A673 (cell line): ENCODE data around the gene SPEG. TPM values are rescaled to one million over a fixed set of nuclear protein-coding genes. Genes with fewer than 3 reads are reported as not detected.

Experiments
- BruUV-seq: library from RNA; stranded (reverse); fragments of 400-500 nt; replicated peaks from 2 replicates; lab custom pipeline; 2021; lab: Mats Ljungman, UMichigan
- CTCF ChIA-PET: fragments of 300-600 bp; sonication (Branson Sonifier 250); formaldehyde crosslinking; loops from one replicate; lab custom pipeline; 2022; ENCODE audit warnings: antibody characterized with exemption; lab: Charles Lee
- POLR2A ChIA-PET: fragments of 300-600 bp; sonication (Branson Sonifier 250); formaldehyde crosslinking; loops from one replicate; lab custom pipeline; 2022; ENCODE audit warnings: antibody characterized with exemption; ENCODE audit not compliant: low non-redundant PET; lab: Charles Lee
- DNase-seq: peaks from one replicate; pipeline ENCODE4 v3.0.0-alpha.2; 2015; ENCODE audit warnings: low spot score
- H3K27ac ChIP-seq: fragments of 200-600 bp; sonication (generic); 2 replicates; pipeline ENCODE4 v1.5.1; 2016; ENCODE audit warnings: mixed run types, low read depth, mild to moderate bottlenecking, mixed read lengths, antibody characterized with exemption, low read length; ENCODE audit not compliant: poor library complexity, severe bottlenecking
- H3K27me3 ChIP-seq: fragments of 200-600 bp; sonication (generic); replicated peaks from 2 replicates; pipeline ENCODE4 v1.6.1; 2017; ENCODE audit warnings: mixed run types, low read depth, mild to moderate bottlenecking, mixed read lengths, antibody characterized with exemption, low read length; ENCODE audit not compliant: insufficient read depth, poor library complexity
- H3K36me3 ChIP-seq: fragments of 200-600 bp; sonication (generic); 2 replicates; pipeline ENCODE4 v1.6.1; 2016; ENCODE audit warnings: mixed run types, mild to moderate bottlenecking, mixed read lengths, antibody characterized with exemption, low read length; ENCODE audit not compliant: insufficient read depth, poor library complexity, severe bottlenecking
- H3K4me1 ChIP-seq: fragments of 200-600 bp; sonication (generic); 2 replicates; pipeline ENCODE4 v1.6.1; 2017; ENCODE audit warnings: mixed run types, mild to moderate bottlenecking, mixed read lengths, antibody characterized with exemption, low read length; ENCODE audit not compliant: insufficient read depth, poor library complexity, severe bottlenecking
- H3K4me3 ChIP-seq: fragments of 200-600 bp; sonication (generic); 2 replicates; pipeline ENCODE4 v1.5.1; 2016; ENCODE audit warnings: low read depth, mixed run types, mild to moderate bottlenecking, mixed read lengths, low read length; ENCODE audit not compliant: poor library complexity, severe bottlenecking
- H3K9me3 ChIP-seq: fragments of 200-600 bp; sonication (generic); 2 replicates; pipeline ENCODE4 v1.6.1; 2016; ENCODE audit warnings: mixed run types, low read depth, mild to moderate bottlenecking, mixed read lengths, antibody characterized with exemption, low read length; ENCODE audit not compliant: poor library complexity, severe bottlenecking
- EZH2 ChIP-seq: fragments of 200-600 bp; sonication (generic); IDR thresholded peaks from 2 replicates; pipeline ENCODE4 v1.6.1; 2017; ENCODE audit warnings: borderline replicate concordance, low read depth, mild to moderate bottlenecking, mixed read lengths, antibody characterized with exemption, low read length; ENCODE audit not compliant: poor library complexity, severe bottlenecking
- intact Hi-C: fragments of 100-400 bp; cut with micrococcal nuclease; formaldehyde crosslinking; loops from one replicate; pipeline ENCODE4 v1.10.0; 2022; ENCODE audit not compliant: unreplicated experiment
- total RNA-seq: library from RNA; stranded (reverse); gene quantifications from 2 replicates; pipeline ENCODE4 v1.2.3, GENCODE V29; 2021
- TF ChIP-seq, protein P1 (sequence below): fragments of 300-800, 200-600 bp; sonication (generic); conservative IDR thresholded peaks from 2 replicates; pipeline ENCODE4 v1.5.1; 2017; ENCODE audit warnings: low read depth, mild to moderate bottlenecking, antibody characterized with exemption, low read length, moderate library complexity, mixed read lengths

Gene SPEG
- total RNA-seq, 1 experiment from 2014 or later, result 8.4 TPM

DNA sequence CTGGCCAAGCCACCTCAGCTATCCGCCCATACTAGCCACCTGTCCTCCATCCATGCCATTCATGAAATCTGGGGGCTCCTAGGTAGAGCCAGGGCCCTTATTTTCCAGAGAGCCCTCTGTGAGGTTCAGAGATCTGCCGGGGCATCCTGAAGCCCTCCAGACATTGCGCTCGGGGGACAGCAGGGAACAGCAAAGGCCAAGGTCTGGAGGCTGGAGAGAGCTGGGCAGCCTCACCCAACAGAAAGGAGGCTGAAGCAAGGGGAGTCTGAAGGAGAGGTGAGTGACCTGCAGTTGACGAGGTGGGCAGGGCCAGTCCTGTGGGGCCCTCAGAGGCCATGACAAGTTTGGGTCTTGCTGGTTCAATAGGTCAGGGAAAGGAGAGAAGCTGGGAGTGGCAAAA lies 25.0 kb upstream of the SPEG start:
- ChIA-PET POLR2A (no interaction called here), CTCF (no interaction called here)
- H3K4me1 ChIP-seq, result no peaks in the 10 kb centered on the region
- H3K27me3 ChIP-seq, result no peaks in the 10 kb centered on the region
- H3K27ac ChIP-seq, result no peak overlapping the region
- TF ChIP-seq, protein P1, sequence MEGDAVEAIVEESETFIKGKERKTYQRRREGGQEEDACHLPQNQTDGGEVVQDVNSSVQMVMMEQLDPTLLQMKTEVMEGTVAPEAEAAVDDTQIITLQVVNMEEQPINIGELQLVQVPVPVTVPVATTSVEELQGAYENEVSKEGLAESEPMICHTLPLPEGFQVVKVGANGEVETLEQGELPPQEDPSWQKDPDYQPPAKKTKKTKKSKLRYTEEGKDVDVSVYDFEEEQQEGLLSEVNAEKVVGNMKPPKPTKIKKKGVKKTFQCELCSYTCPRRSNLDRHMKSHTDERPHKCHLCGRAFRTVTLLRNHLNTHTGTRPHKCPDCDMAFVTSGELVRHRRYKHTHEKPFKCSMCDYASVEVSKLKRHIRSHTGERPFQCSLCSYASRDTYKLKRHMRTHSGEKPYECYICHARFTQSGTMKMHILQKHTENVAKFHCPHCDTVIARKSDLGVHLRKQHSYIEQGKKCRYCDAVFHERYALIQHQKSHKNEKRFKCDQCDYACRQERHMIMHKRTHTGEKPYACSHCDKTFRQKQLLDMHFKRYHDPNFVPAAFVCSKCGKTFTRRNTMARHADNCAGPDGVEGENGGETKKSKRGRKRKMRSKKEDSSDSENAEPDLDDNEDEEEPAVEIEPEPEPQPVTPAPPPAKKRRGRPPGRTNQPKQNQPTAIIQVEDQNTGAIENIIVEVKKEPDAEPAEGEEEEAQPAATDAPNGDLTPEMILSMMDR, result no peak
- no peak for TF ChIP-seq EZH2
- no peaks in the 10 kb centered on the region for H3K9me3 ChIP-seq
- intact Hi-C loops, result no loop called here
- H3K36me3 ChIP-seq, result no peaks in the 10 kb centered on the region
- no peak overlapping the region for H3K4me3 ChIP-seq
- BruUV-seq, result no TSS peak
- no peak for DNase-seq

- H3K4me1 ChIP-seq, result no peaks in the 10 kb centered on the region
- ChIA-PET CTCF (interaction anchor here (0.7 kb wide), 1 partner anchor 119 kb away, joined by 4 read pairs; no protein-coding TSS in a partner anchor), POLR2A (no interaction called here)
- TF ChIP-seq, protein P1, result no peak
- TF ChIP-seq EZH2, result no peak
- intact Hi-C loops, result no loop called here
- DNase-seq, result no peak
- H3K27me3 ChIP-seq, result no peaks in the 10 kb centered on the region
- no TSS peak for BruUV-seq
- no peak overlapping the region for H3K27ac ChIP-seq
- no peak overlapping the region for H3K4me3 ChIP-seq
- no peaks in the 10 kb centered on the region for H3K36me3 ChIP-seq
- no peaks in the 10 kb centered on the region for H3K9me3 ChIP-seq
Observed at GRCh38 chr2:219410390-219410789, 24.3 kb upstream of the SPEG start.

- H3K27ac ChIP-seq, result no peak overlapping the region
- ChIA-PET POLR2A (no interaction called here), CTCF (no interaction called here)
- H3K27me3 ChIP-seq, result no peaks in the 10 kb centered on the region
- no peaks in the 10 kb centered on the region for H3K36me3 ChIP-seq
- no peak for DNase-seq
- no TSS peak for BruUV-seq
- H3K4me3 ChIP-seq, result no peak overlapping the region
- intact Hi-C loops, result no loop called here
- TF ChIP-seq EZH2, result no peak
- TF ChIP-seq, protein P1, result no peak
- H3K4me1 ChIP-seq, result peaks cover 15% of the 10 kb centered on the region
- H3K9me3 ChIP-seq, result no peaks in the 10 kb centered on the region
Observed at GRCh38 chr2:219414857-219415256, 19.8 kb upstream of the SPEG start.
